ENCODE data around the gene HSF2BP. TPM values are rescaled to one million over a fixed set of nuclear protein-coding genes. Genes with fewer than 3 reads are reported as not detected.

HSF2BP gene
- total RNA-seq, 4 donors from 2014 or later: 1.7 to 6.3 (median 1.9) TPM

DNA sequence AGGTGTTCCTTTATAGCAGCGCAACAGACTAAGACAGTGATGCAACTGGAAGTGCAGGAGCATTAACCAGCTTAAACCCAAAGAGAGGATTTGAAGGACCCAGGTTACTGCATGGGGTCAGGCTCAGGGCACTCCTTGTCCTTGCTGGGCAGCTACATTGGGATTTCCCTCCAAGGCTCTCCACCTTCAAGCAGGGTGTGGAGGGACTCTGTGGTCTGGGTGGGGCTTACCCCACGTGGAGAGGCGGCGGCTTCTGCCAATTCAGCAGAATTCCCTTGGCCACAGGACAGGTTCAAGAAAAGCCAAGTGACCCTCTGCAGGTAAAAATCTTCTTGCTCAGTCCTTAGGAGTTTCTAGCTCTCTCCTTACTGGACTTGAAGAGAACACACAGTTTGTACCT lies 6.6 kb upstream of the HSF2BP start:
- TF ChIP-seq, protein P1, sequence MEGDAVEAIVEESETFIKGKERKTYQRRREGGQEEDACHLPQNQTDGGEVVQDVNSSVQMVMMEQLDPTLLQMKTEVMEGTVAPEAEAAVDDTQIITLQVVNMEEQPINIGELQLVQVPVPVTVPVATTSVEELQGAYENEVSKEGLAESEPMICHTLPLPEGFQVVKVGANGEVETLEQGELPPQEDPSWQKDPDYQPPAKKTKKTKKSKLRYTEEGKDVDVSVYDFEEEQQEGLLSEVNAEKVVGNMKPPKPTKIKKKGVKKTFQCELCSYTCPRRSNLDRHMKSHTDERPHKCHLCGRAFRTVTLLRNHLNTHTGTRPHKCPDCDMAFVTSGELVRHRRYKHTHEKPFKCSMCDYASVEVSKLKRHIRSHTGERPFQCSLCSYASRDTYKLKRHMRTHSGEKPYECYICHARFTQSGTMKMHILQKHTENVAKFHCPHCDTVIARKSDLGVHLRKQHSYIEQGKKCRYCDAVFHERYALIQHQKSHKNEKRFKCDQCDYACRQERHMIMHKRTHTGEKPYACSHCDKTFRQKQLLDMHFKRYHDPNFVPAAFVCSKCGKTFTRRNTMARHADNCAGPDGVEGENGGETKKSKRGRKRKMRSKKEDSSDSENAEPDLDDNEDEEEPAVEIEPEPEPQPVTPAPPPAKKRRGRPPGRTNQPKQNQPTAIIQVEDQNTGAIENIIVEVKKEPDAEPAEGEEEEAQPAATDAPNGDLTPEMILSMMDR (IDR thresholded peaks at IDR 0.05): no peak
- no peak for TF ChIP-seq POLR2A (IDR thresholded peaks at IDR 0.05)
- TF ChIP-seq EP300 (IDR thresholded peaks at IDR 0.05): no peak
- Histone ChIP-seq H3K27ac (no peak overlapping the region), H3K36me3 (peaks cover 0 to 60% (median 0%) of the 10 kb centered on the region in 3 donors), H3K9me3 (peaks cover 0 to 6% (median 0%) of the 10 kb centered on the region in 4 donors), H3K4me1 (peaks cover 0 to 17% (median 4%) of the 10 kb centered on the region in 4 donors), H3K27me3 (no peaks in the 10 kb centered on the region), H3K4me3 (no peak overlapping the region)
- WGBS, 2 donors: 89 to 97% methylated on average over 4 of the region's 4 CpGs
- no peak for DNase-seq (ENCODE audit: low spot score in 2 of 2)

DNA sequence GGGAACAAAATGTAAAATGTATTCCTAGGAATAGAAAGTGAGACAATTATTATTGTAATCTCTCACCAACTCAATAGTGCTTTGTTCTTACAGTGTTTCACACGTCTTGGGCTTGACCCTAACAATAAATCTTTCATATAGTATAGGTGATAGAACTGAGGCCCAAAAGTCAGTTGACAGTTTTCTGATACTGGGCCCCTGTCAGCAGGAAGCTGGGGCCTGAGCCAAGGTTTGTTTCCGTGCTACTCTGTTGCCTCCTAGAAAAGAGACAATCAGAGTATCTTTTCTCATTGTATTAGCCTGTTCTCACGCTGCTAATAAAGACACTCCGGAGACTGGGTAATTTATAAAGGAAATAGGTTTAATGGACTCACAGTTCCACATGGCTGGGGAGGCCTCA lies 5.1 kb upstream of the HSF2BP start:
- Histone ChIP-seq H3K4me3 (no peak overlapping the region), H3K4me1 (peaks cover 0 to 26% (median 4%) of the 10 kb centered on the region in 4 donors), H3K27me3 (no peaks in the 10 kb centered on the region), H3K36me3 (peaks cover 0 to 47% (median 0%) of the 10 kb centered on the region in 3 donors), H3K27ac (no peak overlapping the region), H3K9me3 (peaks cover 0 to 6% (median 0%) of the 10 kb centered on the region in 4 donors)
- WGBS, 2 donors: 28 to 59% methylated on average over 4 of the region's 4 CpGs
- TF ChIP-seq POLR2A (IDR thresholded peaks at IDR 0.05) (no peak), EP300 (IDR thresholded peaks at IDR 0.05) (no peak)
- TF ChIP-seq, protein P1 (IDR thresholded peaks at IDR 0.05): no peak
- DNase-seq (ENCODE audit: low spot score in 2 of 2): no peak

DNA sequence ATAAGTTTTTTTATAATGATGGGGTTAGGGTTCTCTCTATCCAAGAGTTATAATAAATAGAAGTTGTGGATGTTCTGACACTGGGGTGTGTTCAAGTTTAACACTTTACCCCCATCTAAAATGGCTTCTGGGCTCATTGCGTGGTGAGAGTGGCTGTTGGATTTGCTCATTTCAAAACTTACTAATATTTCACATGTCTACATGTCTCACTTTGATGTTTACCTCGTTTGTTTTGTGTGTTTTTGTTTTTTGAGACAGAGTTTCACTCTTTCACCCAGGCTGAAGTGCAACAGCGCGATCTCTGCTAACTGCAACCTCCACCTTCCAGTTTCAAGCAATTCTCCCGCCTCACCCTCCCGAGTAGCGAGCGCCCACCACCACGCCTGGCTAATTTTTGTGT lies 3.7 kb upstream of the HSF2BP start:
- Histone ChIP-seq H3K27ac (no peak overlapping the region), H3K27me3 (no peaks in the 10 kb centered on the region), H3K9me3 (peaks cover 0 to 6% (median 0%) of the 10 kb centered on the region in 4 donors), H3K4me3 (no peak overlapping the region), H3K4me1 (peaks cover 0 to 35% (median 11%) of the 10 kb centered on the region in 4 donors), H3K36me3 (peaks cover 0 to 47% (median 0%) of the 10 kb centered on the region in 3 donors)
- no peak for DNase-seq (ENCODE audit: low spot score in 2 of 2)
- whole genome bisulfite sequencing, 2 donors: 89 to 91% methylated on average over 9 of the region's 9 CpGs
- no peak for TF ChIP-seq POLR2A (IDR thresholded peaks at IDR 0.05)
- no peak for TF ChIP-seq EP300 (IDR thresholded peaks at IDR 0.05)

DNA sequence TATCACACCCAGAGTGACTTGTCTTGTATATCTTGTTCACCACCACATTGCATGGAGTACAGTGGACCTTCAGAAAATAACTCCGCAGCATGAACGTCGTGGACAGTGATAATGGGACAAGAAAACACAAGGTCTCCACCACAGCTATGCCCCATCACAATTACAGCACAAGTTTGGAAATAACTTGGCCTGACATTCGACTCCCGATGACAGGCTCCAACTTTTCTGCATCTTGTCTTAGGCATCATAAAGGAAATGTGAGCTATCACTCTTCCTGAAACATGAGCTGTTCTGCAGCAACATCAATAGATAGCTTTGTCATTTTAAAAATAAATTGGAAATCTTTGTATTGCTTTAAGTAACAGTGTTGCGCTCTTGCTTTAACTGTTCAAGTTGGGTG lies 3.0 kb upstream of the HSF2BP start:
- no peak overlapping the region for H3K27ac ChIP-seq
- H3K9me3 ChIP-seq: peaks cover 0 to 6% (median 0%) of the 10 kb centered on the region in 4 donors
- no peak for DNase-seq (ENCODE audit: low spot score in 2 of 2)
- peaks cover 0 to 41% (median 11%) of the 10 kb centered on the region in 4 donors for H3K4me1 ChIP-seq
- WGBS, 2 donors: 70 to 72% methylated on average over 6 of the region's 6 CpGs
- peaks cover 0 to 45% (median 0%) of the 10 kb centered on the region in 3 donors for H3K36me3 ChIP-seq
- H3K27me3 ChIP-seq: no peaks in the 10 kb centered on the region
- no peak overlapping the region for H3K4me3 ChIP-seq
- TF ChIP-seq POLR2A (IDR thresholded peaks at IDR 0.05) (no peak), EP300 (IDR thresholded peaks at IDR 0.05) (no peak)
- TF ChIP-seq, protein P1 (IDR thresholded peaks at IDR 0.05): no peak

DNA sequence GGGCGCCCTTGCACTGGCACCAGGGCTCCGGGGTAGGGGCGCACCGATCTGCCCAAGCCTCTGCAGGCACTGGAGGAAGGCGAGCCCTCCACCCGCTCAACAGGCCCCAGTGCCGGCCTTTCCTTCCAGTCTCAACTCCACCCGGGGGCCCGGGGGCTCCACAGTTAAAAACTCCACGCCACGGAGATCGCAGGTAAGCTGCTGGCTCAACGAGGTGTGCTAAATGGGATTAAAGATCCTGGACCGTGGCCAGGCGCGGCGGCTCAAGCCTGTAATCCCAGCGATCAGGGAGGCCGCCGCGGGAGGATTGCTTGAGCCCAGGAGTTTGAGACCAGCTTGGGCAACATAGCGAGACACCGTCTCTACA lies 536 bp downstream of the HSF2BP start:
- Histone ChIP-seq H3K36me3 (peaks cover 0 to 20% (median 0%) of the 10 kb centered on the region in 3 donors), H3K27me3 (no peaks in the 10 kb centered on the region), H3K4me1 (peaks cover 0 to 41% (median 11%) of the 10 kb centered on the region in 4 donors), H3K4me3 (peak overlapping the region; percentile 63 to 99 (median 80)), H3K9me3 (no peaks in the 10 kb centered on the region), H3K27ac (peak overlapping the region; percentile 70 to 85 (median 84))
- WGBS, 2 donors: 89 to 91% methylated on average over 23 of the region's 23 CpGs
- TF ChIP-seq EP300 (IDR thresholded peaks at IDR 0.05) (no peak), POLR2A (IDR thresholded peaks at IDR 0.05) (no peak)
- TF ChIP-seq, protein P1 (IDR thresholded peaks at IDR 0.05): no peak
- DNase-seq (ENCODE audit: low spot score in 2 of 2): no peak

Measured in tibial nerve (tissue), 4 donors.